Measurements from ENCODE around the gene ASTN1. TPM values are rescaled to one million over a fixed set of nuclear protein-coding genes. Genes with fewer than 3 reads are reported as not detected.

Gene ASTN1
- polyA plus RNA-seq, 3 donors: 0.17 to 0.33 TPM; not detected in 1

- WGBS, 3 donors: 66 to 81% (median 79%) methylated on average over 8 of the region's 8 CpGs
- H3K27ac ChIP-seq (ENCODE audit: low read depth, low read length): no peak overlapping the region
These were observed 244.8 kb downstream of the ASTN1 start for GRCh38 chr1:176919386-176920378.

GRCh38 chr1:176905648-176906047 is 258.9 kb downstream of the ASTN1 start:
- no peak overlapping the region for H3K27ac ChIP-seq (ENCODE audit: low read depth, low read length)
- 86 to 90% (median 87%) methylated on average over 7 of the region's 7 CpGs for WGBS, 3 donors

- no peak overlapping the region for H3K27ac ChIP-seq (ENCODE audit: low read depth, low read length)
- WGBS, 3 donors: 18 to 36% (median 24%) methylated on average over 19 of the region's 19 CpGs
These were observed 260.3 kb downstream of the ASTN1 start for GRCh38 chr1:176904057-176904751.

- H3K27ac ChIP-seq (ENCODE audit: low read depth, low read length): no peak overlapping the region
- WGBS, 3 donors: 50 to 61% (median 53%) methylated on average over 4 of the region's 4 CpGs
These were observed 261.0 kb downstream of the ASTN1 start for GRCh38 chr1:176903474-176903873.

GRCh38 chr1:176899321-176899720 is 265.2 kb downstream of the ASTN1 start:
- H3K27ac ChIP-seq (ENCODE audit: low read depth, low read length): no peak overlapping the region
- WGBS, 3 donors: 81 to 93% (median 88%) methylated on average over 2 of the region's 2 CpGs

- WGBS, 3 donors: 2 to 4% (median 3%) methylated on average over 25 of the region's 25 CpGs
These were observed 266.9 kb downstream of the ASTN1 start for GRCh38 chr1:176897350-176898236.

GRCh38 chr1:176896216-176896615 is 268.3 kb downstream of the ASTN1 start:
- 69 to 78% (median 74%) methylated on average over 10 of the region's 10 CpGs for WGBS, 3 donors
- no peak overlapping the region for H3K27ac ChIP-seq (ENCODE audit: low read depth, low read length)

More at GRCh38 chr1:176897350-176898236, 266.9 kb downstream of the ASTN1 start:
- no peak overlapping the region for H3K27ac ChIP-seq (ENCODE audit: low read depth, low read length)

- H3K27ac ChIP-seq (ENCODE audit: low read depth, low read length): no peak overlapping the region
- WGBS, 3 donors: 81 to 92% (median 88%) methylated on average over 8 of the region's 8 CpGs
These were observed 270.1 kb downstream of the ASTN1 start for GRCh38 chr1:176894450-176894849.

GRCh38 chr1:176893625-176894352 is 270.7 kb downstream of the ASTN1 start:
- H3K27ac ChIP-seq (ENCODE audit: low read depth, low read length): no peak overlapping the region
- 58 to 72% (median 68%) methylated on average over 7 of the region's 7 CpGs for WGBS, 3 donors

GRCh38 chr1:176888471-176889032 is 276.0 kb downstream of the ASTN1 start:
- H3K27ac ChIP-seq (ENCODE audit: low read depth, low read length): no peak overlapping the region
- WGBS, 3 donors: 80 to 82% (median 82%) methylated on average over 3 of the region's 3 CpGs

- 55 to 77% (median 57%) methylated on average over 2 of the region's 2 CpGs for WGBS, 3 donors
- H3K27ac ChIP-seq (ENCODE audit: low read depth, low read length): no peak overlapping the region
These were observed 278.8 kb downstream of the ASTN1 start for GRCh38 chr1:176885751-176886150.

- 57 to 76% (median 70%) methylated on average over 3 of the region's 3 CpGs for WGBS, 3 donors
- no peak overlapping the region for H3K27ac ChIP-seq (ENCODE audit: low read depth, low read length)
These were observed 279.2 kb downstream of the ASTN1 start for GRCh38 chr1:176885341-176885740.

GRCh38 chr1:176884911-176885310 is 279.6 kb downstream of the ASTN1 start:
- WGBS, 3 donors: 39 to 71% (median 58%) methylated on average over 1 of the region's 1 CpG

GRCh38 chr1:176884286-176884685 is 280.2 kb downstream of the ASTN1 start:
- H3K27ac ChIP-seq (ENCODE audit: low read depth, low read length): no peak overlapping the region
- 68 to 87% (median 77%) methylated on average over 4 of the region's 4 CpGs for WGBS, 3 donors

More at GRCh38 chr1:176884911-176885310, 279.6 kb downstream of the ASTN1 start:
- no peak overlapping the region for H3K27ac ChIP-seq (ENCODE audit: low read depth, low read length)

- no peak overlapping the region for H3K27ac ChIP-seq (ENCODE audit: low read depth, low read length)
- 8 to 21% (median 17%) methylated on average over 9 of the region's 9 CpGs for WGBS, 3 donors
These were observed 283.4 kb downstream of the ASTN1 start for GRCh38 chr1:176880955-176881595.

GRCh38 chr1:176879784-176880620 is 284.5 kb downstream of the ASTN1 start:
- H3K27ac ChIP-seq (ENCODE audit: low read depth, low read length): no peak overlapping the region
- 88 to 95% (median 94%) methylated on average over 13 of the region's 13 CpGs for WGBS, 3 donors
